Endothelial cell of umbilical vein (primary cell): Measurements from ENCODE around the gene HCAR2. TPM values are rescaled to one million over a fixed set of nuclear protein-coding genes. Genes with fewer than 3 reads are reported as not detected.
A peak's percentile ranks its signal among the peaks of the same experiment; 100 is the strongest.

Experiments used
- BruUV-seq: library from RNA; stranded (reverse); fragments of 400-500 nt; replicated peaks from 2 replicates; lab custom pipeline; 2021; lab: Mats Ljungman, UMichigan
- CTCF ChIA-PET: fragments of 300-600, 350-600 bp; sonication (Branson Sonifier 250); formaldehyde crosslinking; loops from one replicate; lab custom pipeline; 2021; ENCODE audit warnings: antibody characterized with exemption, inconsistent platforms; lab: Charles Lee
- POLR2A ChIA-PET: fragments of 300-600, 350-600 bp; sonication (Branson Sonifier 250); formaldehyde crosslinking; loops from one replicate; lab custom pipeline; 2021; ENCODE audit warnings: antibody characterized with exemption, inconsistent platforms; lab: Charles Lee
- DNase-seq: peaks from one replicate; pipeline ENCODE4 v3.0.0-alpha.2; 2011; ENCODE audit warnings: low read depth, low spot score
- FAIRE-seq: peaks from 2 replicates; lab custom pipeline; 2011; peaks lifted over from hg19 to GRCh38; lab: Jason Lieb, UNC
- H2AFZ ChIP-seq: 2 replicates; pipeline ENCODE4 v1.6.0; 2012; ENCODE audit warnings: low read depth, low read length, control low read depth, inconsistent platforms
- H3K27ac ChIP-seq: 2 replicates; pipeline ENCODE4 v1.5.1; 2011; ENCODE audit warnings: low read depth, mild to moderate bottlenecking, control low read depth, low read length, moderate library complexity; ENCODE audit not compliant: insufficient read depth
- H3K27me3 ChIP-seq, 2 experiments: 2 replicates each; pipeline versions ENCODE4 v1.6.0 to v1.6.1; 2011; ENCODE audit warnings: low read length in 2 of 2, mixed read lengths in 1 of 2; ENCODE audit not compliant: control insufficient read depth in 2 of 2, insufficient read depth in 2 of 2
- H3K36me3 ChIP-seq, 2 experiments: 2 replicates in 1 of 2; 3 replicates in 1 of 2; pipeline ENCODE4 v1.5.1; 2011; ENCODE audit warnings: low read length in 2 of 2, mild to moderate bottlenecking in 1 of 2, moderate library complexity in 1 of 2; ENCODE audit not compliant: control insufficient read depth in 2 of 2, insufficient read depth in 2 of 2; ENCODE audit errors: extremely low read depth in 1 of 2
- H3K4me1 ChIP-seq: 3 replicates; pipeline ENCODE4 v1.5.1; 2011; ENCODE audit warnings: mild to moderate bottlenecking, low read length; ENCODE audit not compliant: control insufficient read depth, insufficient read depth; ENCODE audit errors: extremely low read depth
- H3K4me2 ChIP-seq: 2 replicates; pipeline ENCODE4 v1.6.1; 2011; ENCODE audit warnings: low read length, control low read depth, mixed read lengths; ENCODE audit not compliant: insufficient read depth
- H3K4me3 ChIP-seq, 3 experiments: fragments of 200-600 bp in 1 of 3; sonication (generic), shearing (Covaris generic) in 1 of 3; replicated peaks in 1 of 3; 2 replicates each; pipeline ENCODE4 v1.5.1; 2011 to 2016; ENCODE audit warnings: control low read depth in 3 of 3, low read length in 3 of 3, mild to moderate bottlenecking in 2 of 3, inconsistent platforms in 1 of 3, low read depth in 1 of 3, moderate library complexity in 1 of 3; ENCODE audit not compliant: insufficient read depth in 1 of 3
- H3K79me2 ChIP-seq: 2 replicates; pipeline ENCODE4 v1.6.0; 2012; ENCODE audit warnings: low read length, inconsistent platforms; ENCODE audit not compliant: control insufficient read depth, insufficient read depth
- H3K9ac ChIP-seq: replicated peaks from 2 replicates; pipeline ENCODE3; 2011; ENCODE audit warnings: low read length, control low read depth; ENCODE audit not compliant: insufficient read depth; ENCODE audit errors: extremely low read depth
- H3K9me1 ChIP-seq: replicated peaks from 3 replicates; pipeline ENCODE4 v1.6.0; 2011; ENCODE audit warnings: mild to moderate bottlenecking, low read length; ENCODE audit not compliant: control insufficient read depth, insufficient read depth; ENCODE audit errors: extremely low read depth
- H3K9me3 ChIP-seq: replicated peaks from 2 replicates; pipeline ENCODE4 v1.5.1; 2012; ENCODE audit warnings: low read length, inconsistent platforms; ENCODE audit not compliant: control insufficient read depth, insufficient read depth
- H4K20me1 ChIP-seq: replicated peaks from 2 replicates; pipeline ENCODE3; 2011; ENCODE audit warnings: mild to moderate bottlenecking, low read length; ENCODE audit not compliant: control insufficient read depth, insufficient read depth; ENCODE audit errors: extremely low read depth
- CTCF ChIP-seq, 2 donors: IDR thresholded peaks; 1 replicate in 1 of 2; 2 replicates in 1 of 2; pipeline ENCODE4 v1.5.1; 2011; ENCODE audit warnings: low read length in 2 of 2, mild to moderate bottlenecking in 2 of 2, moderate library complexity in 2 of 2, control low read depth in 1 of 2, inconsistent platforms in 1 of 2, low read depth in 1 of 2; ENCODE audit not compliant: insufficient read depth in 1 of 2; ENCODE audit errors: extremely low read depth in 1 of 2
- EZH2 ChIP-seq: IDR thresholded peaks from 2 replicates; pipeline ENCODE4 v1.6.1; 2012; ENCODE audit warnings: borderline replicate concordance, low read depth, mild to moderate bottlenecking, moderate library complexity, low read length, inconsistent platforms; ENCODE audit not compliant: severe bottlenecking
- FOS ChIP-seq: IDR thresholded peaks from 2 replicates; pipeline ENCODE4 v1.6.1; 2011; ENCODE audit warnings: mild to moderate bottlenecking, low read length, moderate library complexity, borderline replicate concordance; ENCODE audit not compliant: insufficient read depth
- GATA2 ChIP-seq: IDR thresholded peaks from 2 replicates; pipeline ENCODE4 v1.7.0; 2011; ENCODE audit warnings: low read depth, mild to moderate bottlenecking, moderate library complexity, mixed read lengths, low read length; ENCODE audit not compliant: insufficient read length, insufficient read depth
- JUN ChIP-seq: IDR thresholded peaks from 2 replicates; pipeline ENCODE4 v1.6.1; 2011; ENCODE audit warnings: borderline replicate concordance, low read depth; ENCODE audit not compliant: insufficient read length, insufficient read depth
- MAX ChIP-seq: IDR thresholded peaks from 2 replicates; pipeline ENCODE4 v1.6.1; 2011; ENCODE audit not compliant: insufficient read depth, insufficient read length
- MYC ChIP-seq: IDR thresholded peaks from one replicate; pipeline ENCODE4 v1.6.1; 2011; ENCODE audit warnings: mild to moderate bottlenecking, low read depth, low read length
- POLR2A ChIP-seq: IDR thresholded peaks from 2 replicates; pipeline ENCODE4 v1.6.1; 2012; ENCODE audit warnings: low read depth, mild to moderate bottlenecking, control low read depth, low read length
- POLR2AphosphoS5 ChIP-seq: IDR thresholded peaks from 2 replicates; pipeline ENCODE4 v1.6.1; 2012; ENCODE audit warnings: low read depth, mild to moderate bottlenecking, control low read depth, low read length, moderate library complexity; ENCODE audit not compliant: insufficient read depth
- dilution Hi-C: fragments of 300-500 bp; cut with MboI; formaldehyde crosslinking; loops from one replicate; pipeline ENCODE4 v1.15.0; 2019; ENCODE audit warnings: low sequenced_read_pairs; ENCODE audit not compliant: extremely low pct_ligation_motif_present
- intact Hi-C: fragments of 100-400 bp; cut with micrococcal nuclease; formaldehyde crosslinking; loops from one replicate; pipeline ENCODE4 v1.10.0; 2022
- polyA plus RNA-seq, 4 experiments: library from polyadenylated mRNA; depleted of rRNA in 3 of 4; stranded (reverse) in 3 of 4; unstranded in 1 of 4; fragments of >200 nt; gene quantifications; 2 replicates each; pipeline versions ENCODE4 v1.2.1 to v1.2.3, GENCODE V29; 2011 to 2012; ENCODE audit warnings: missing spikeins in 1 of 4
- total RNA-seq: library from RNA; stranded (reverse); gene quantifications from 2 replicates; pipeline ENCODE4 v1.2.3, GENCODE V29; 2021

Gene HCAR2
- total and polyA plus RNA-seq, 2 donors (not counting 3 experiments of a cell fraction or from before 2014, with no cell fraction given), result not detected

DNA sequence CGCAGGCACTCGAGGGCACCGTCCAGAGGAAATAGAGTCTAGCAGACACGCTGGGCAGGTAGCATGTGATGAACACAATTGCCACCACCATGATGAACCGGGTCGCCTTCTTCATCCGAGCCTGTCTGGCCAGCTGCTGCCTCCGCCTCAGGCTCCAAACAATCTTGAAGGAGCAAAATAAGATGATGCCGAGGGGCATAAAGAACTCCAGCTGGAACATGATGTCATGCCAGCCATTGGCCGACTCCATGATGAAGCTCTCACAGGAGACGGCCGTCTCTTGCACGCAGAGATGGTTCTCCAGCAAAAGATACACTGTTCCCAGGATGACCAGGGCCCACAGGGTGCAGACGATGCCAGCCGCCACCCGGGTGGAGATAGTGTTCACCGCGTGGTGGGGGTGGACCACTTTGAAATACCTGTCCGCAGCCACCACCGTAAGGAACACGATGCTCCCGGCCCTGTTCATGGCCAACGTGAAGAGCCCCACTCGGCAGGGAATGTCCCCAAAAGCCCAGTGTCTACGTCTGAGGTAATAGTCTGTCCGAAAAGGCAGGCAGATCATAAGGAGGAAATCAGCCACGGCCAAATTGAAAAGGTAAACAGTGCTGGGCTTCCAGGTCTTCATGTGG lies 26.5 kb upstream of the HCAR2 start:
- H3K9me3 ChIP-seq, result no peaks in the 10 kb centered on the region
- H3K36me3 ChIP-seq, result no peaks in the 10 kb centered on the region
- CTCF ChIA-PET, result interaction anchor here (1.2 to 2.2 kb wide), 2 partner anchors 92 kb away, joined by 4 to 13 read pairs; no protein-coding TSS in a partner anchor
- dilution Hi-C loops (no loop called here), intact Hi-C loops (no loop called here)
- no peak for TF ChIP-seq MYC
- no peak for TF ChIP-seq FOS
- TF ChIP-seq MAX, result no peak
- no peak for TF ChIP-seq POLR2A
- POLR2A ChIA-PET, result no interaction called here
- H3K4me3 ChIP-seq, result no peak overlapping the region
- H3K27me3 ChIP-seq, result no peaks in the 10 kb centered on the region
- no peak overlapping the region for H2AFZ ChIP-seq
- H3K9ac ChIP-seq, result no peak overlapping the region
- no peaks in the 10 kb centered on the region for H3K9me1 ChIP-seq
- DNase-seq (no peak), FAIRE-seq (no peak)
- H3K4me1 ChIP-seq, result peaks cover 15% of the 10 kb centered on the region
- BruUV-seq, result no TSS peak
- no peak overlapping the region for H3K4me2 ChIP-seq
- no peaks in the 10 kb centered on the region for H3K79me2 ChIP-seq
- no peak overlapping the region for H3K27ac ChIP-seq
- H4K20me1 ChIP-seq, result no peaks in the 10 kb centered on the region

DNA sequence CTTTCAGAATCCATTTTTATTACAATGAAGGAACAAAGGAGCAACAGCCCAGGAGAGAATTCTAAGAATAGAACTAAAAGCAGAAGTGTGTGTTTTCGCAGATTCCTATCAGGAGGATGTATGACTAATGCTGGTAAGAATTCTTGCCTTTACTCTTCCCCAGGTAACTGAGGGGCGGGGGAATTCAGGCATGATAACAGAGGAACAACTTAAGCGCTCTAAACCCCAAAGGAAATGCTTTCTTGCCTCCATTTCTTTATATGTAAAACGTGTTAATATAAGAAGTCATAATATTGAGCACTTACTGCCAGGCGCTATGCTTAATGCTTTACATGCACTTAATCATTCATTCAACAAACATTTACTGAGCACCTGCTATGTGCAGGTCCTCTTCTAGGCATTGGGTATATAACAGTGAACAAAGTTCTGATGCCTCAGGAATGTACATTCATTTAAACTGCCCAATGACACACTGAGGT lies 23.0 kb upstream of the HCAR2 start:
- H3K4me3 ChIP-seq, result no peak overlapping the region
- H3K9me1 ChIP-seq, result no peaks in the 10 kb centered on the region
- H3K79me2 ChIP-seq, result no peaks in the 10 kb centered on the region
- TF ChIP-seq GATA2 (peak; percentile 90), EZH2 (no peak), POLR2A (no peak), JUN (peak; percentile 82), FOS (peak; percentile 42), MAX (no peak), CTCF (IDR thresholded peaks at IDR 0.05; ENCODE audit: extremely low read depth in 1 of 2, insufficient read depth in 1 of 2, low read depth in 1 of 2, low read length in 2 of 2) (no peak), MYC (no peak), POLR2AphosphoS5 (no peak)
- no peaks in the 10 kb centered on the region for H4K20me1 ChIP-seq
- FAIRE-seq (peak; percentile 88), DNase-seq (peak; percentile 75)
- ChIA-PET CTCF (interaction anchor here (1.6 kb wide), 1 partner anchor 88 kb away, joined by 5 read pairs; no protein-coding TSS in a partner anchor), POLR2A (no interaction called here)
- peak overlapping the region; percentile 69 for H3K27ac ChIP-seq
- H3K9ac ChIP-seq, result peak overlapping the region; percentile 74
- peak overlapping the region; percentile 51 for H2AFZ ChIP-seq
- H3K4me1 ChIP-seq, result peaks cover 16% of the 10 kb centered on the region
- no peaks in the 10 kb centered on the region for H3K9me3 ChIP-seq
- dilution Hi-C loops (no loop called here), intact Hi-C loops (no loop called here)
- BruUV-seq, result no TSS peak
- H3K4me2 ChIP-seq, result peak overlapping the region; percentile 83
- H3K27me3 ChIP-seq, result no peaks in the 10 kb centered on the region
- H3K36me3 ChIP-seq, result no peaks in the 10 kb centered on the region
